Measurements from ENCODE around the gene CHORDC1.
A peak's percentile ranks its signal among the peaks of the same experiment; 100 is the strongest.
"Not testable (repeated sequence)": the region's sequence is repeated elsewhere in the genome, so short reads cannot be mapped to it uniquely, and the experiment has no call there.

Gene CHORDC1

GRCh38 chr11:90222459-90223247 lies at the start of gene CHORDC1:
Gene CHORDC1 (minus strand): TSS chr11:90223049. CDS start chr11:90222954, 95 bp downstream.
- DNase-seq (ENCODE audit: low read depth): peak; percentile 96

- DNase-seq (ENCODE audit: low read depth): no peak
These were observed 34.3 kb upstream of the CHORDC1 start for GRCh38 chr11:90257158-90257525.

DNA sequence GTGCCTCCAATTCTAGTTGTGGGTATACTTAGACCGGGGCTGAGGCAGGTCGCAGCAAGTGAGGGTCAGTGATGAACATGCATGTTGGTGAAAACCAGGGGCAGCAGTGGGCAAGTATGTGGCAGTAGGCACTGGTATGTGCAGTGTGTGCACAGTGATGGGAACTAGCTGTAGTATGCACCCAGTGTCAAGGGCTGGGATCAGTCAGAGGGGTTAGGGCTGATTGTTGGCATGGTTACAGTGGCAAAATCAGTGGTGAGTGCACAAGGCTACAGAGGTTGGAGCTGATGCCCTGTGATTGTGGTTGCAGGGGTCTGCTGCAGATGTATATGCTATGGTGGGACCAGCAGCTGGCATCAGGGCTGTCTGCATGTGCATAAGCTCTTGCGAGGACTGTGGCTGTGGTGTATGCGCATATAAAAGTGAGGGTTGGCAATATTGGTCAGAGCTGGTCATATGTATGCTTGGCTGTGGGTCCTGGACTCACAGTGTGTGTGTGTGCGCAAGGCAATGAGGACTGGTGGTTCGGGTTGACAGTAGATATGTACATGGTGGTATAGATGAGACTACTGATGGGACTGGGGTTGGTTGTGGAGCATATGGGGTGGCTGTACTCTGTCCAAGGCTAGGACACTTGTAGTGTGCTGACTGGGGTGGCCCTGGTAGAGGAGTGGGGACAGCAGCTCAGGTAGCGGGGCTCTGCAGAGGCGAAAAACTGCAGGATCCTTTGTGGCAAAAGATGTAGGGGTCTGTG lies 33.7 kb upstream of the CHORDC1 start:
- no peak for DNase-seq (ENCODE audit: low read depth)

GRCh38 chr11:90254065-90254464 lies 31.2 kb upstream of the CHORDC1 start:
- DNase-seq (ENCODE audit: low read depth): no peak

- DNase-seq (ENCODE audit: low read depth): no peak
These were observed 29.2 kb upstream of the CHORDC1 start for GRCh38 chr11:90252053-90252452.

GRCh38 chr11:90251599-90251998 lies 28.8 kb upstream of the CHORDC1 start:
- DNase-seq (ENCODE audit: low read depth): no peak

DNA sequence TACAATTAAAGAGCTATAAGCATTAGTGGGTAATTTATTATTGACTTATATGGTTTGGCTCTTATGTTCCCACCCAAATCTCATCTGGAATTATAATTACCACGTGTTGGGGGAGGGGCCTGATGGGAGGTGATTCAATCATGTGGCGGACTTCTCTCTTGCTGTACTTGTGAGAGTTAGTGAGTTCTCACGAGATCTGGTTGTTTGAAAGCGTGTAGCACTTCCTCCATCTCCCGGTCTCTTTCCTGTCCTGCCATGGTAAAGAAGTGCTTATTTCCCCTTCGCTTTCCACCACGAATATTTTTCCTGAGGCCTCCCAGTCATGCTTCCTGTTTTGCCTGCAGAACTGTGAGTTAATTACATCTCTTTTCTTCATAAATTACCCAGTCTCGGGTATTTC lies 28.1 kb upstream of the CHORDC1 start:
- DNase-seq (ENCODE audit: low read depth): no peak

DNA sequence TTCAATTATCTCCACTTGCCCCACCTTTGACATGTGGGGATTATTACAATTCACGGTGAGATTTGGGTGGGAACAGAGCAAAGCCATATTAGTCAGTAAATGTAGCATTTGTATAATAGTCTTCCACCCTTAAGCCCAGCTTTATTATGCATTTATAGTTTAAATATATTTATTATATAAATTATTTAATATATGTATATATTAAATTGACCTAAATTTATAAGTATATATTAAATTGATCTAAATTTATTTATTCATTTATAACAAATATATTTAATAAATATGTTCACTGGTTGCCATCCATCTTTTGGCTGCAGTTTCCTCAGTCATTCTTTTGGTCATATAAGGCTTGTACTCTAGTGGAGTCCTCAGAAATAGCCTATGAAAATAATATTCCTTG lies 23.6 kb upstream of the CHORDC1 start:
- no peak for DNase-seq (ENCODE audit: low read depth)

- DNase-seq (ENCODE audit: low read depth): no peak
These were observed 20.7 kb upstream of the CHORDC1 start for GRCh38 chr11:90243534-90243933.

DNA sequence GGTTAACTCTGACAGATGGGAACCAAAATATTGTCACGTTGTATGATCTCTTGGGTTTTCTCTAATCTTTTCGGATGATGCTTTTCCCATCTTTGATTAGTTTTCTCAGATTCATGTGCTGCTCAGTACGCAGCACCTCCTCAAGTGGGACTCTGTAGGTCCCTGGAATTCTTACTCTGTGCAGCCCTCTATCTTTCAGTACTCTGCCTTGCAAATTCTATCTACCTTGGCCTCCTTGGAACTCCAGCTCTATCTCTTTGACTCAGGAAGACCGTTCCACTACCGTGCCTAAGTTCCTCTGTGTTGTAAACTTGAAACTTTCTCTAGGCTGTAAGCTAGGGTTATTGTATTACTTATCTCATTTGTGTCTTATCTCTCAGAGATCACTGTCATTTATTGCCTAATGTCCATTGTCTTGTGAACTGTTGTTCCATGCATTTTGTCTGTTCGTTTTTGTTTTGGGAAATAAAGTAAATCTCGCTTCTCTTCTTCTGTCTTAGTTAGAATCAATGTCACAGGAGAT lies 20.1 kb upstream of the CHORDC1 start:
- no peak for DNase-seq (ENCODE audit: low read depth)

- DNase-seq (ENCODE audit: low read depth): no peak
These were observed 18.6 kb upstream of the CHORDC1 start for GRCh38 chr11:90241414-90241813.

- DNase-seq (ENCODE audit: low read depth): not testable (repeated sequence)
These were observed 17.3 kb upstream of the CHORDC1 start for GRCh38 chr11:90239967-90240636.

GRCh38 chr11:90237004-90237403 lies 14.2 kb upstream of the CHORDC1 start:
- DNase-seq (ENCODE audit: low read depth): no peak

GRCh38 chr11:90235526-90235925 lies 12.7 kb upstream of the CHORDC1 start:
- no peak for DNase-seq (ENCODE audit: low read depth)

GRCh38 chr11:90234977-90235376 lies 12.1 kb upstream of the CHORDC1 start:
- DNase-seq (ENCODE audit: low read depth): no peak

- no peak for DNase-seq (ENCODE audit: low read depth)
These were observed 6.9 kb upstream of the CHORDC1 start for GRCh38 chr11:90229791-90230190.

- no peak for DNase-seq (ENCODE audit: low read depth)
These were observed 5.2 kb upstream of the CHORDC1 start for GRCh38 chr11:90228056-90228455.

- no peak for DNase-seq (ENCODE audit: low read depth)
These were observed 368 bp upstream of the CHORDC1 start for GRCh38 chr11:90223248-90223585.

DNA sequence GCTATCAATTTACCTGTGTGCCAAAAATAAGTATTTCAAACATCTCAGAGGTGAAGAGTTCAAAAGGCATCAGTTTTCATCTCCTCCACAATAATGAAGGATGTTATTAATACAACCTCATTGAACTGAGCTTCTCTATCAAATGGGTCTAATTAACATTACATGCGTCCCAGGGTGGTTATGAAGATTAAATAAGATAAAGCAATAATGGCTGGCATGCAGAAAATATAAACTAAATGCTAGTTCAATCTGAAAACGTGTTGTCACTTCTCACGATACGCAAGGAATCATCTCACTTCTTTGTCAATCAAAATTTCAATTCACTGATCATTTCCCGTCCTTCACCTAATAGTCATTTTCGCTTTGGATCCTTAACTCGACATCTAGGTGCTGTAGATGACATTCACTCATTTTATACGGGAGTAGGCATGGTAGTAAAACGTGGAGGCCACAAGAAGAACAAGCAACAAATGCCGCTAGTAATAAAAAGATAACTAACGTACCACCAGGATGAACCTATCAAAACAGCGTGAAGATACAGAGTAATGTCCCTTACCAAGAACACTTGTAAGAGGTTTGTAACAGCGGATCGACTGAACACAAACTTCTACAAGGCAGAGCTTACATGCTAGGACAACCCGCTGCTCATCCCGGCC lies 918 bp downstream of the CHORDC1 start:
- no peak for DNase-seq (ENCODE audit: low read depth)

DNA sequence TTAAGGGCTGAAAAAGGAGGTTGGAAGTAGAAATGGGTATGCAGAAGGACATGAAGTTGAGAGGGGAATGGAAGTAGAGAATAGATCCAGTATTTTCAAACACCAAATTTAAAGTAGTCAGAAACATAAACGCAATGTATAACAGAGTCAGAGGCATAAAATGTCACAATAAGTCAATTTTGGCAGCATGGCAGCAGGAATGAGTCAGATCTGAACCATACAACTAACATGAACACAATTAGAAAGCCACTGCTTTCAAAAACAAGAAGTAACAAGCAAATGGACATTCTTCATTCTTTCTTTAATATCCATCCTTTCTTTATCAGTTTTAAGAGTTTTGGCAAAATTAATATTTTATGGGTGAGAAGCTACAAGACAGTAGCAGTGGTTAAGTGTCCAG lies 2.5 kb downstream of the CHORDC1 start:
- DNase-seq (ENCODE audit: low read depth): no peak

GRCh38 chr11:90219438-90219837 lies 3.4 kb downstream of the CHORDC1 start:
- DNase-seq (ENCODE audit: low read depth): no peak

DNA sequence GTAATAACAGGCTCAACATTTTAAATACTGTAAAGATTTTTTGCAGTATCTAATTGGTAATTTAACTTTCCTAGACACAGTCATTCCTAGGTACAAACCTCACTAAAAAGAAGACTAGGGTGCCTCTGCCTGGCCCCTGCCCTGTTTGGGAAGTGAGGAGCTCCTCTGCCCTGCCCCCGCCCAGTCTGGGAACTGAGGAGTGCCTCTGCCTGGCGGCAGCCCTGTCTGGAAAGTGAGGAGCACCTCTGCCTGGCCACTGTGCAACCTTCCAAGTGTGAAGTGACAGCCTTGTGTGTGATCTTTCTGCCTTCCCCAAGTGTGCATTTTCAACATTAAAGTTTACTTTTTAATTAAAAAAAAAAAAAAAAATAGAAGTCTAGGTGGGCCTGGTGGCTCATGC lies 4.2 kb downstream of the CHORDC1 start:
- no peak for DNase-seq (ENCODE audit: low read depth)
